LNCAP (cell line): ENCODE data around the gene RDH12.
"Not testable (repeated sequence)": the region's sequence is repeated elsewhere in the genome, so short reads cannot be mapped to it uniquely, and the experiment has no call there.

Experiments
- TF ChIP-seq, protein P1 (sequence below): fragments of 450-650 bp; IDR thresholded peaks from 2 replicates; pipeline ENCODE4 v1.5.1; 2017; ENCODE audit warnings: mild to moderate bottlenecking

The RDH12 gene

DNA sequence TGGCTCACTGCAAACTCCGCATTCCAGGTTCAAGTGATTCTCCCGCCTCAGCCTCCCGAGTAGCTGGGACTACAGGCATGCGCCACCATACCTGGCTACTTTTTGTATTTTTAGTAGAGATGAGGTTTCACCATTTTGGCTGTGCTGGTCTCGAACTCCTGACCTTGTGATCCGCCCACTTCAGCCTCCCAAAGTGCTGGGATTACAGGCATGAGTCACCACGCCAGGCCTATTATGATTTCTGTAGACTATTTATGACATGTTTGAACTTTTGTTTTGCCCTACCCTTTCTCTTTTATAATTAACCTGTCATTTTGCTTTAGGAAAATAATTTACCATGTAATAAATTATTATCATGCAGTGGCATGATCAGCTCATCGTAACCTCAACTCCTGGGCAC, at the start of gene RDH12:
Gene RDH12, plus strand, starts transcription at position 395 of the 400 bp plus-strand sequence. CDS start 20,757 bp downstream, outside the sequence.
- TF ChIP-seq, protein P1, sequence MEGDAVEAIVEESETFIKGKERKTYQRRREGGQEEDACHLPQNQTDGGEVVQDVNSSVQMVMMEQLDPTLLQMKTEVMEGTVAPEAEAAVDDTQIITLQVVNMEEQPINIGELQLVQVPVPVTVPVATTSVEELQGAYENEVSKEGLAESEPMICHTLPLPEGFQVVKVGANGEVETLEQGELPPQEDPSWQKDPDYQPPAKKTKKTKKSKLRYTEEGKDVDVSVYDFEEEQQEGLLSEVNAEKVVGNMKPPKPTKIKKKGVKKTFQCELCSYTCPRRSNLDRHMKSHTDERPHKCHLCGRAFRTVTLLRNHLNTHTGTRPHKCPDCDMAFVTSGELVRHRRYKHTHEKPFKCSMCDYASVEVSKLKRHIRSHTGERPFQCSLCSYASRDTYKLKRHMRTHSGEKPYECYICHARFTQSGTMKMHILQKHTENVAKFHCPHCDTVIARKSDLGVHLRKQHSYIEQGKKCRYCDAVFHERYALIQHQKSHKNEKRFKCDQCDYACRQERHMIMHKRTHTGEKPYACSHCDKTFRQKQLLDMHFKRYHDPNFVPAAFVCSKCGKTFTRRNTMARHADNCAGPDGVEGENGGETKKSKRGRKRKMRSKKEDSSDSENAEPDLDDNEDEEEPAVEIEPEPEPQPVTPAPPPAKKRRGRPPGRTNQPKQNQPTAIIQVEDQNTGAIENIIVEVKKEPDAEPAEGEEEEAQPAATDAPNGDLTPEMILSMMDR: not testable (repeated sequence)

GRCh38 chr14:67652189-67652588, 49.5 kb upstream of the RDH12 start:
- TF ChIP-seq, protein P1: no peak

DNA sequence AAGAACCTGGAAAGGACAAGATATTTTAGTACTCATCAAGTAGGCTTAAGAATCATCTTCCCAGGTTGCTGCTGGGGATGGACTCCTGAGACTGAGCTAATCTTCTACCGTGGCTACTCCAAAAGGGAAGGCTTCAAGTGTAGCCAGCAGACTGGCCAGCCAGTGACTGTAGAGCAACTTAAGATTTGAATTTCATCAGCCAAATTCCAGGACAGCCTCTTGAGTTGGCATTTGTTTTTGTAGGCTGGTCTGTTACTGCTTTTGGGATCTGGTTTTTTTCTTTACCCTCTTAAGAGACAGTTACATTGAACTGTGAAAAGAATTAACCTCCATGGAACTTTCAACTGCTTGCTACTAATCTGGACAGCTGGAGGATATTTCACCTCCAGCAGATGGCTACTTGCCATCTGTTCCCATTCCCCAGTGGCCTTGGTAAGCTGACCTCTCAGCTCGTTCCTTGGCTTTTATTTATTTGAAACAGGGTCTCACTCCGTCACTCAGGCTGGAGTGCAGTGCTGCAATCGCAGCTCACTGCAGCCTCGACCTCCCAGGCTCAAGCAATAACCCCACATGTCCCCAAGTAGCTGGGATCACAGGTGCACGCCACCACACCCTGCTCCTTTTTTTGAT, 47.9 kb upstream of the RDH12 start:
- TF ChIP-seq, protein P1: no peak

DNA sequence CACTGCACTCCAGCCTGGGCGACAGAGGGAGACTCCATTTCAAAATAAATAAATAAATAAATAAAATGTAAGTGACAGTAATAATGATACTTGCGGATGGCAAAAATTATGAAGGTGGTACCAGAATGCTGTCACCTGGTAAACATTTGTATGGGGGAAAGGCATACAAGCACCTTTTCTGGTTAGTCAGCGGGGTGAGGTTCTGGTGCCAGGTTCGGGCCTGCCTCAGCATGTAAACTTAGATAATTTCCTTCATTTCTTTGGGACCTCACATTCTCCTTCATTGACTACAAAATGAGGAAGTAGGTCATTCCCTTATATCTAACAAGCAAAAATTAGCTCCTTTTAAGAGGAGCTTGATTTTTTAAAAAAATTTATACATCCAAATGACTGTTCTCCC, 38.1 kb upstream of the RDH12 start:
- TF ChIP-seq, protein P1: no peak

DNA sequence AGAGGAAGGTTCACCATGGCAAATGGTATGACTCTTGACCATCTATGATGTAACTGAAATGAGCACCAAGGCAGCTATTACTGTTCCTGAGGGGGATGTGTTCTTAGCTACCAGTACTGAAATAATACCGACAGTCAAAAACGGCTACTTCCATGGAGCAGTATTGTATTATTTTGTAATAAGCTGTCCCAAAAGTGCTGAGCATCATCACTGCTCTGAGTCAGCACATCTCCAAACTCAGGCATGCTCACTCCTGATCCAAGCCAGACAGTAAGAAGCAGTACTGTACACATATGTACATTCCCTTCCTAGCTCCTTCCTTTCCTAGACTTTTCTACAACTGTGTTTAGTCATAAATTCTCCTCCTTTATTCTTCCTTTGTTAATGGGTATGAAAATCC, 35.8 kb upstream of the RDH12 start:
- TF ChIP-seq, protein P1: no peak

- TF ChIP-seq, protein P1: peak; percentile 62
These were observed 34.8 kb upstream of the RDH12 start for GRCh38 chr14:67666750-67667449.

- TF ChIP-seq, protein P1: no peak
These were observed 33.1 kb upstream of the RDH12 start for GRCh38 chr14:67668559-67668958.
